HG02798 (cell line): ENCODE data around the gene SCGB1A1.
"Not testable (repeated sequence)": the region's sequence is repeated elsewhere in the genome, so short reads cannot be mapped to it uniquely, and the experiment has no call there.

ENCODE experiments used
- ATAC-seq: cut with Tn5 transposase; IDR thresholded peaks from one replicate; pipeline ENCODE4 v1.9.1; 2021; ENCODE audit warnings: mild to moderate bottlenecking; ENCODE audit not compliant: unreplicated experiment, poor library complexity

The SCGB1A1 gene

GRCh38 chr11:62444835-62445234 is 26.0 kb downstream of the SCGB1A1 start:
- no peak for ATAC-seq

- no peak for ATAC-seq
Observed at GRCh38 chr11:62445314-62445740, 26.5 kb downstream of the SCGB1A1 start.

- no peak for ATAC-seq
Observed at GRCh38 chr11:62446091-62446490, 27.3 kb downstream of the SCGB1A1 start.

- no peak for ATAC-seq
Observed at GRCh38 chr11:62449451-62449851, 30.6 kb downstream of the SCGB1A1 start.

- ATAC-seq: not testable (repeated sequence)
Observed at GRCh38 chr11:62449912-62450311, 31.1 kb downstream of the SCGB1A1 start.

- ATAC-seq: no peak
Observed at GRCh38 chr11:62450543-62451240, 31.9 kb downstream of the SCGB1A1 start.

- no peak for ATAC-seq
Observed at GRCh38 chr11:62451241-62451621, 32.4 kb downstream of the SCGB1A1 start.

GRCh38 chr11:62452261-62452660 is 33.4 kb downstream of the SCGB1A1 start:
- ATAC-seq: no peak

GRCh38 chr11:62452839-62453468 is 34.1 kb downstream of the SCGB1A1 start:
- ATAC-seq: no peak

- no peak for ATAC-seq
Observed at GRCh38 chr11:62456630-62457029, 37.8 kb downstream of the SCGB1A1 start.

- ATAC-seq: no peak
Observed at GRCh38 chr11:62457478-62457877, 38.6 kb downstream of the SCGB1A1 start.

GRCh38 chr11:62458212-62459002 is 39.6 kb downstream of the SCGB1A1 start:
- no peak for ATAC-seq

- no peak for ATAC-seq
Observed at GRCh38 chr11:62459080-62459479, 40.2 kb downstream of the SCGB1A1 start.

- no peak for ATAC-seq
Observed at GRCh38 chr11:62461740-62462507, 43.1 kb downstream of the SCGB1A1 start.

- ATAC-seq: no peak
Observed at GRCh38 chr11:62462508-62462892, 43.7 kb downstream of the SCGB1A1 start.

- no peak for ATAC-seq
Observed at GRCh38 chr11:62463121-62463542, 44.3 kb downstream of the SCGB1A1 start.

GRCh38 chr11:62464655-62465054 is 45.8 kb downstream of the SCGB1A1 start:
- ATAC-seq: no peak

- no peak for ATAC-seq
Observed at GRCh38 chr11:62466444-62466843, 47.6 kb downstream of the SCGB1A1 start.

- no peak for ATAC-seq
Observed at GRCh38 chr11:62468577-62468976, 49.7 kb downstream of the SCGB1A1 start.

GRCh38 chr11:62471603-62472002 is 52.8 kb downstream of the SCGB1A1 start:
- no peak for ATAC-seq
